Activated CD8-positive, alpha-beta memory T cell treated with anti-CD3 and anti-CD28 coated beads, Interleukin-2, amount 50 U/mL, for 24 hours (primary cell): ENCODE results near the gene NFKBIA.
"Not testable (repeated sequence)": the region's sequence is repeated elsewhere in the genome, so short reads cannot be mapped to it uniquely, and the experiment has no call there.

Experiments
- DNase-seq: peaks from one replicate; pipeline ENCODE4 v3.0.0-alpha.2; 2020; ENCODE audit errors: extremely low read depth

The NFKBIA gene

DNA sequence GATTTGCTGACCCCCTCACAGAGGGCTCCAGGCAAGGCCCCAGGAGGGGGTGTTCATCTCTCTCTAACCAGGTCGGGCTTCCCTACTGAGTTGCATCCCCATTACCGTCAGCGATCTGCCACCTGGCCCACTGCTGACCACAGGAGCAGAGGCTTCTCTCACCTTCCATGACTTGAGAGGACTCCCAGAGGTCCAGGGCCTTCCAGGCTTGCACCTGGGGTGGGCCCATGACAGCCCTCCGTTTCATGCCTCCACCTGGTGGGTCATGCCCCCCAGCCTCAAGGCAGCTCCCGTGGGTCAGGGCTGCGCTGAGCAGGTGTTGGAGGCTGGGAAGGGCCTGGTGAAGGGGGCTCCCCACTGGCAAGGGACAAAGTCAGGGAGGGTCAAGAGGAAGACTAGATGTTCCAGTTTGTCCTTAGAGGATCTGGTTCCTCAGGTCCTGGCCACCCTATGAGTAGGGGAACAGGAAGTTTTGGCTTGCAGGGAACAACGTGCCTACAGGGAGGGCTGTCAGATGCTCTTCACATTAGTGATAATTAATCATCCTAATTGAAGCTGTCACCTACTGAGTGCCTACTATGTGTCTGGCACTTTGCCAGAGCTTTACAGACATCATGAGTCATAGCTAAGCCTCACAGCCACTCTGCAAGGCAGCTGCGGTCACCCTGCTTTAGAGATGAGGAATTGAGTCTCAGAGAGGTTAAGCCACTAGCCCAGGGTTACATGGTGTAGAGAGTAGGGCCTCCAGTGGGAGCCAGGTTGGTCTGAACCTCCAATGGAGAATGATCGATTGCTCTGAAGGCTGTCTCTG is 13.8 kb downstream of the NFKBIA start:
- no peak for DNase-seq

DNA sequence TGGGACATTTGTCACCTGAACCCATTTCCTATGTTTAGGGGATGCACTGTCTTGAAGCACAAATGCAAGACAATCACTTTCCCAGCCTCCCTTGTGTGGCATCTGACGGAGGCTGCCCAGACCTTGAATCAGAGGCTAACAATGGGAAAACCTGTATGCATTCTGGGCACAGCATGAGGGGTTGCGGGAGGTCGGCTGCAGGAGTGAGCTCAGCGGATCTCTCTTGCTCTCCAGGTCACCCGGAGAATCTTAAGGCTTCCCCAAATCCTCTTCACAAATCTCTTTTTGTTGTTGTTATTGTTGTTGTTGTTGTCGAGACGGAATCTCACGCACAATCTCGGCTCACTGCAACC is 15.3 kb downstream of the NFKBIA start:
- DNase-seq = no peak

GRCh38 chr14:35388656-35389314 is 15.8 kb downstream of the NFKBIA start:
- DNase-seq = no peak

DNA sequence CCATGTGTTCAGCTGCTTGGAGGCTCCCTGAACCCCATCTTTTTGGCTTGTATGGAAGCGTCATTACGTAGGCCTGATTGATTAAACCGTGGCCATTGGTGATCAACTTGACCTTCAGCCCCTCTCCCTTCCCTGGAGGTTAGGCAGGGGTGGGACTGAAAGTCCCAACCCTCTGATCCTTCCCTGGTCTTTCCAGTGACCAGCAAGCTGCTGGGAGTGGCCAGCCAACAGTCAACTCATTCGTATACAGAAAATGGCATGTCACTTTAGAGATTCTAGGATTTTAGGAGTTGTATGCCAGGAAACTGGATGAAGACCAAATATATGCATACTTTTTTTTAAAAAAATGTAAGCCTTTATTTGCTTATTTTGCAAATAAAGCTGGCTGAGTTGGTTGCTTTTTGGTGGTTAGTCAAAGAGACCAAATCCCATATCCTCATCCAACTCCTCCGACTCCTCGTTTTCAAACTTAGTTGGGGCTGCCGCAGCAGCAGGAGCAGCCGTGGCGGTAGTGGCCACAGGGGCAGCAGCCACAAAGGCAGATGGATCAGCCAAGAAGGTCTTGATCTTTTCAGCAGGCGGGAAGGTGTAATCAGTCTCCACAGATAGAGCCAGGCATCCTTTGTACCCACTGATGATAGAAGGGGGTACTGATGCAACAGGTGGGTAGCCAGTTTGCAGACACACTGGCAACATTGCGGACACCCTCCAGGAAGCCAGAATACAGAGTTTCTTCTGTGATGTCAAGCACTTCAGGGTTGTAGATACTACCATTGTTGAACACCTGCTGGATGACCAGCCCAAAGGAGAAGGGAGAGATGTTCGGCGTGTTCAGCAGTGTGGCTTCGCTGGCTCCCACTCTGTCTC is 16.6 kb downstream of the NFKBIA start:
- no peak for DNase-seq

DNA sequence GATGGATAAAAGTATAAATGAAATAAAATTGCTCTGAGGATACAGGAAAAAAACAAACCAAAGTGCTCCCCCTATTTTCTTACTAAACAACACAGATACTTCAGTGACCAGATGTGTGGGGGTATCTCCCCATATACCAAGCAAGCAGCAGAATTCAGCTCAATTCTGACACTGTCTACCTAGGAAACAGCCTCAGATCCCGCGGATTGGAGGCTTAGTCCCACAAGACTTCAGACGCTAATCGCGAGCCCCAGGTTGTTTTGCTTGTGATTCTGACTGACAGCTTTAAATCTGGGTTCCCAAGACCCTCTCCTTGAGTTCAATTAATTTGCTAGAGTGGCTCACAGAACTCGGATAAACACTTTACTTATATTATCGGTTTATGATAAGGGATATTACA is 17.3 kb downstream of the NFKBIA start:
- DNase-seq = no peak

- DNase-seq = no peak
Observed at GRCh38 chr14:35386673-35387125, 17.9 kb downstream of the NFKBIA start.

- no peak for DNase-seq
Observed at GRCh38 chr14:35385042-35385839, 19.3 kb downstream of the NFKBIA start.

- DNase-seq = no peak
Observed at GRCh38 chr14:35384455-35385041, 20.0 kb downstream of the NFKBIA start.

- no peak for DNase-seq
Observed at GRCh38 chr14:35383569-35384454, 20.7 kb downstream of the NFKBIA start.

DNA sequence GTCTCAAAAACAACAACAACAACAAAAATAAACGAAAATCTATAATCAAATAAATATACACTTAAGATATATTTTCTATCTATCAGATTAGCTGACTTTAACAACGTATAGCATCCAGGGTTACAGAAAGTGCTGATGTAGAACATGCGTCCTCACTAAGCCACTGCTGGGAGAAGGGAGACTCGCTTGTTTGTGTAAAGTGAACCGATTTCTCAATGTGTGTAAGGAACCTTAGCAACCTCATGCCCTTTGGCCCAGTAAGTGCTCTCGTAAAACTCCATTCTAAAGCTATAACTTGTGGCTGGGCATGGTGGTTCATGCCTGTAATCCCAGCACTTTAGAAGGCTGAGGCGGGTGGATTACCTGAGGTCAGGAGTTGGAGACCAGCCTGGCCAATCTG is 23.8 kb downstream of the NFKBIA start:
- no peak for DNase-seq

DNA sequence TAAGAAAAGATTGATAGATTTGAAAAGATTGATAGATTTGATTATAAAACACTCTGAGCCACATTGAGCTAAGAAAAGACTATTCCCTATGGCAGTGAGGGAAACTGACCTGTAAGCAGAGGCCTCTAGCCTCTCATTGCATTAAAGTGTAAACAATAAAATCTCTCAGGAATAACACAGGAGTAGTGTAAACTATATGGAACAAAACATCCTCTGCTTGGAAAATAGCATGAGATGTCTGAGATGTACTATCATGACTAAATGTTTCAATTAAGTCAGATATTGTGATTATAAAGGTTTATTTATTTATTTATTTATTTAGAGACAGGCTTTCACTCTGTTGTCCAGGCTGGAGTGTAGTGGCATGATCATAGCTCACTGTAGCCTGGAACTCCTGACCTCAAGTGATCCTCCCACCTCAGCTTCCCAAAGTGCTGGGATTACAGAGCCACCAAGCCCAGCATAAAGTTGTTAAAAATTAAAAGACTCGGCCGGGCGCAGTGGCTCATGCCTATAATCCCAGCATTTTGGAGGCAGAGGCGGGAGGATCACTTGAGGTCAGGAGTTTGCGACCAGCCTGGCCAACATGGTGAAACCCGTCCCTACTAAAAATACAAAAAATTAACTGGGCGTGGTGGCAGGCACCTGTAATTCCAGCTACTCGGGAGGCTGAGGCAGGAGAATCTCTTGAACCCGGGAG is 25.2 kb downstream of the NFKBIA start:
- DNase-seq = not testable (repeated sequence)

DNA sequence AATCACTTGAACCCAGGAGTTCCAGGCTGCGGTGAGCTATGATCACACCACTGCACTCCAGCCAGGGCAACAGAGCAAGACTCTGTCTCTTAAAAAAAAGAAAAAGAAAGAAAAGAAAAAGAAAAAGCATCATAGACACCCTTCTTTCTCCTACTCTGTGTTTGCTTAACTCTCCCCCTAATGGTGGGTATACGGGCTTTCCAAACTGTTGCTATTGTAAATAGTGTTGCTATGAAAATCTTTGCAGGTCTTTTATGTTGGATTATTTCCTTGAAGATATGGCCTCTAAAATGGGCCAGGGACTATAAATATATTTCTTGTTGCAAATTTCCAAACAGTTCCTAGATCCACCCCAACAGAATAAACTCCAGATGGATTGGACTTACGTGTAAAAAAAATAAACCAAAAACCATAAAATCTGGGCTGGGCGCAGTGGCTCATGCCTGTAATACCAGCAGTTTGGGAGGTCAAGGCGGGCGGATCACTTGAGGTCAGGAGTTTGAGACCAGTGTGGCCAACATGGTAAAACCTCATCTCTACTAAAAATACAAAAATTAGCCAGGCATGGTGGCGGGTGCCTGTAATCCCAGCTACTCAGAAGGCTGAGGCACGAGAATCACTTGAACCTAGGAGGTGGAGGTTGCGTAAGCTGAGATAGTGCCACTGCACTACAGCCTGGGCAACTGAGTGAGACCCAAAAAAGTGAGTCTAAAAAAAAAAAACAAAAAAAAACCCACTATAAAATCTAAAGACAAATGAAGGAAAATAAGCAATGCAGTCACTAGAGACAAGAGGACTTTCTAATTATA is 25.9 kb downstream of the NFKBIA start:
- no peak for DNase-seq

DNA sequence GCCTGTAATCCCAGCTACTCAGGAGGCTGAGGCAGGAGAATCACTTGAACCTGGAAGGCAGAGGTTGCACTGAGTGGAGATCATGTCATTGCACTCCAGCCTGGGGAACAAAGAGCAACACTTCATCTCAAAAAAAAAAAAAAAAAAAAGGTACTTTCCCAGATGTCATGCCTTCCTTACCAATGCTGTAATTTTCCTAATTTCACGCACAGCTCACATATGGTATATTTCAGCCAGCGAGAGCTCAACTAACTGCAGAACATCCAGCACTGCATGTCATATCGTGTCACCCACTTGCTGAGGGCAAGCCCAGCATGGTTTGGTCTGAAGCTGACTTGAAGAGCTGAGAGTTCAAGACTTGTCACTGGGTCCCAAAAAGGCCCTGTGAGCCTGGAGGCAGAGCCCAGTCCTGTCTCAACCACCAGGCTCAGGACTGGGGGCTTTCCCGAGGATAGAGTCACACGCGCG is 29.0 kb downstream of the NFKBIA start:
- DNase-seq = no peak

DNA sequence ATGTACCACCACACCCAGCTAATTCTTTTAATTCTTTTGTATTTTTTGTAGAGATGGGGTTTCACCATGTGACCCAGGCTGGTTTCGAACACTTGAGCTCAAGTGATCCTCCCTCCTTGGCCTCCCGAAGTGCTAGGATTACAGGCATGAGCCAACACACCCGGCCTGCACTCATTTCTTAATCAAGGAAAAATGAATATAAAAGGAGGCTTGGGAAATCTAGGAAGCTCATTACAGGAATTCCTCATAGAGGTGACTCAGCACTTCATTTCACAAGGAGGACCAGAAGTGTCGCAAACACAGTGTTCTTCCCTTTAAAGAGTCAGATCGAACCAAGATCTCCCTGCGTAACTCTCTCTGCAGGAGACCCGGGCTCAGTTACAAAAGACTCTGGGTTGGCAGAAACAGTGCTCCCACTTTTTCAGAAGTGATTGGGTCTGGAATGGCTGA is 30.3 kb downstream of the NFKBIA start:
- DNase-seq = no peak

- DNase-seq = not testable (repeated sequence)
Observed at GRCh38 chr14:35373208-35373607, 31.3 kb downstream of the NFKBIA start.

- DNase-seq = no peak
Observed at GRCh38 chr14:35370969-35371368, 33.6 kb downstream of the NFKBIA start.

- no peak for DNase-seq
Observed at GRCh38 chr14:35369701-35370191, 34.8 kb downstream of the NFKBIA start.
